H1 (cell line): Measurements from ENCODE around the gene SKA3. TPM values are rescaled to one million over a fixed set of nuclear protein-coding genes. Genes with fewer than 3 reads are reported as not detected.

Source experiments
- CTCF ChIP-seq, 3 experiments: IDR thresholded peaks; 1 replicate in 2 of 3; 2 replicates in 1 of 3; pipeline versions ENCODE4 v1.5.1 to v1.6.1; 2011; ENCODE audit warnings: low read length in 3 of 3, mild to moderate bottlenecking in 3 of 3, inconsistent platforms in 2 of 3, low read depth in 1 of 3, moderate library complexity in 1 of 3; ENCODE audit not compliant: insufficient read depth in 1 of 3; ENCODE audit errors: control extremely low read depth in 1 of 3
- HDAC6 ChIP-seq: IDR thresholded peaks from one replicate; pipeline ENCODE4 v1.7.1; 2012; ENCODE audit warnings: low read depth, mild to moderate bottlenecking, inconsistent platforms, low read length, moderate library complexity
- PHF8 ChIP-seq: fragments of 200-600 bp; sonication (generic); conservative IDR thresholded peaks from 2 replicates; pipeline ENCODE4 v1.7.1; 2012; ENCODE audit warnings: low read depth, mild to moderate bottlenecking, inconsistent platforms, low read length, moderate library complexity
- SP1 ChIP-seq: IDR thresholded peaks from 2 replicates; pipeline ENCODE4 v1.6.1; 2011; ENCODE audit warnings: low read depth, low read length
- SP2 ChIP-seq: IDR thresholded peaks from 2 replicates; pipeline ENCODE4 v1.6.1; 2012; ENCODE audit warnings: mild to moderate bottlenecking, low read length, inconsistent platforms
- SP4 ChIP-seq: IDR thresholded peaks from 2 replicates; pipeline ENCODE4 v1.6.1; 2012; ENCODE audit warnings: low read length, inconsistent platforms
- USF2 ChIP-seq: IDR thresholded peaks from 2 replicates; pipeline ENCODE4 v1.6.1; 2011; ENCODE audit warnings: low read length, improper control_type of control experiment
- polyA plus RNA-seq, 7 experiments: library from polyadenylated mRNA; depleted of rRNA in 3 of 7; stranded (reverse) in 5 of 7; unstranded in 2 of 7; fragments of >200 nt in 5 of 7; fragments of 200-250 nt in 2 of 7; gene quantifications; 1 replicate in 5 of 7; 2 replicates in 1 of 7; 4 replicates in 1 of 7; pipeline versions ENCODE4 v1.2.1 to v1.2.3, GENCODE V29; 2011 to 2013; ENCODE audit warnings: missing spikeins in 2 of 7, mixed read lengths in 2 of 7
- total RNA-seq: library from RNA; stranded (reverse); fragmentation: NEBNext Ultra II Directional; extraction: Animal tissue kit (Norgen Biotek cat#: 25700); gene quantifications from 2 replicates; pipeline ENCODE4 v1.2.1, GENCODE V29; 2021

Gene SKA3
- total and polyA plus RNA-seq, 2 of the 8 experiments (the other 6 are each of a cell fraction or from before 2014, with no cell fraction given): 32.3 to 63.7 TPM

- TF ChIP-seq USF2 (no peak), SP1 (no peak), PHF8 (no peak), SP4 (no peak), SP2 (no peak), CTCF (IDR thresholded peaks at IDR 0.05; ENCODE audit: control extremely low read depth in 1 of 3, insufficient read depth in 1 of 3, low read depth in 1 of 3, low read length in 3 of 3) (no peak), HDAC6 (no peak)
Measured at GRCh38 chr13:21116141-21116540, 60.2 kb downstream of the SKA3 start (continued).
